ENCODE data around the gene MPZL1. TPM values are rescaled to one million over a fixed set of nuclear protein-coding genes. Genes with fewer than 3 reads are reported as not detected.
"Not testable (repeated sequence)": the region's sequence is repeated elsewhere in the genome, so short reads cannot be mapped to it uniquely, and the experiment has no call there.

Gene MPZL1
- total and polyA plus RNA-seq, 12 donors = 12.8 to 52.5 (median 24.6) TPM

DNA sequence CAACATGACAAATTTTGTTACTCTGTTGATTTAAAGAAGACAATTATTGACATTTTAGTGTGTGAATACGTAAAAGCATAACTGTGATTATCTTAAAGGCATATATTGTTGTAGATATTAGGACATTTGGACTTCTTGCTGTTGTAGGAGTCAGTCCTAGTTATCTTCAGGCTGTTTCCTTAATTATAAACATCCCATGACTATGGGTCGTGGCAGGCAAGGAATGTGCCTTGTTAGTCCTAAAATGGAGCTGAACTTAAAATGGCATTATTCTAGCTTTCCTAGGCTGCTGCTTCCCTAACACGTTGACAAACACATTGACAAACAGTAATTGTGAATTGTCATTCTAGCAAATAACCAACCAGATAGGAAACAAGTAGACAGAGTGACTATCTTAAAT, 4.4 kb upstream of the MPZL1 start:
- no peak overlapping the region for H3K4me3 ChIP-seq
- H3K4me1 ChIP-seq = peaks cover 0 to 41% (median 15%) of the 10 kb centered on the region in 9 donors
- TF ChIP-seq, protein P1, sequence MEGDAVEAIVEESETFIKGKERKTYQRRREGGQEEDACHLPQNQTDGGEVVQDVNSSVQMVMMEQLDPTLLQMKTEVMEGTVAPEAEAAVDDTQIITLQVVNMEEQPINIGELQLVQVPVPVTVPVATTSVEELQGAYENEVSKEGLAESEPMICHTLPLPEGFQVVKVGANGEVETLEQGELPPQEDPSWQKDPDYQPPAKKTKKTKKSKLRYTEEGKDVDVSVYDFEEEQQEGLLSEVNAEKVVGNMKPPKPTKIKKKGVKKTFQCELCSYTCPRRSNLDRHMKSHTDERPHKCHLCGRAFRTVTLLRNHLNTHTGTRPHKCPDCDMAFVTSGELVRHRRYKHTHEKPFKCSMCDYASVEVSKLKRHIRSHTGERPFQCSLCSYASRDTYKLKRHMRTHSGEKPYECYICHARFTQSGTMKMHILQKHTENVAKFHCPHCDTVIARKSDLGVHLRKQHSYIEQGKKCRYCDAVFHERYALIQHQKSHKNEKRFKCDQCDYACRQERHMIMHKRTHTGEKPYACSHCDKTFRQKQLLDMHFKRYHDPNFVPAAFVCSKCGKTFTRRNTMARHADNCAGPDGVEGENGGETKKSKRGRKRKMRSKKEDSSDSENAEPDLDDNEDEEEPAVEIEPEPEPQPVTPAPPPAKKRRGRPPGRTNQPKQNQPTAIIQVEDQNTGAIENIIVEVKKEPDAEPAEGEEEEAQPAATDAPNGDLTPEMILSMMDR (IDR thresholded peaks at IDR 0.05) = no peak
- ATAC-seq (no peak), DNase-seq (no peak)
- H3K27ac ChIP-seq = no peak overlapping the region
- intact Hi-C loops (cut with DNase I) = loop anchor here in 5 of 10 donors (5.0 to 10.0 kb wide), 5 partner anchors 85 to 367 kb away; partner anchors contain the start of genes DCAF6 (in 3 of the 5) and MPC2 (in 3 of the 5)
- 77 to 85% methylated on average over 3 of the region's 3 CpGs for WGBS, 2 donors
- H3K9me3 ChIP-seq = no peaks in the 10 kb centered on the region
- H3K27me3 ChIP-seq = no peaks in the 10 kb centered on the region
- no peaks in the 10 kb centered on the region for H3K36me3 ChIP-seq

DNA sequence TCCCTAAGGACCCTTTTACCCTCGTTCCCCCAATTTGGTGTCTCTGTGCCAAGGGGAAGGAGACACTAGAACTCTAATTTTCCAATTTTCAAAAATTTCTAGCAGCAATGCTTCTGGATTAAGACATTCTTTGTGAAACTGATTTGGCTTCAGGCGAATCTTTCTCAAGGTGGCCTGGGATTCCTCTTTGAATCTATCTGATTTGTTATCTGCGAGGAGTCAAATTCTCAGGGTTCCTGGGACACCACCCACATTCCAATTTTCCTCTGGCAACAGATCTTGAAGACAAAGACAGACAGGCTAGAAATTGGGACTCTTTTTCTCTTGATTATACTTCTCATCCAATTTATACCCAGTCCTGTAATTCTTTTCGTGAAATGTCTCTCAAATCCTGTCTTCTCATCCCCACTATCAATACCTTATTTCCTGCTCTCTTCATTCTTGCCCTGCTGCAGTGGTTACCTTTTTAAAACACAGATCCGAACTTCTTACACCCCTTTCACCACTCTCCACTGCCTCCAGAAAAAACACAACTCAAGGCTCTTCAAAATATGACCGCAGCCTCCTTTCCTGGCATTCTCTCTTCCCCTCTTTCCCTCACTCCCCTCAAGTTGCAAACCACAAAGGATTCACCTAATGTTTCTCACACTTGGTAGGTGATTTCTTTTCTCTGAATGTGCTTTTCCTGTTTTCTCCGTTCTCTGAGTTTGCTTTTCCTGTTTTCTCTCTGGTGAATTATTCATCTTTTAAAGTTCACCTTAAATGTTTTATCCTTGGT, 2.7 kb upstream of the MPZL1 start:
- no peak for ATAC-seq
- TF ChIP-seq, protein P1 (IDR thresholded peaks at IDR 0.05) = no peak

DNA sequence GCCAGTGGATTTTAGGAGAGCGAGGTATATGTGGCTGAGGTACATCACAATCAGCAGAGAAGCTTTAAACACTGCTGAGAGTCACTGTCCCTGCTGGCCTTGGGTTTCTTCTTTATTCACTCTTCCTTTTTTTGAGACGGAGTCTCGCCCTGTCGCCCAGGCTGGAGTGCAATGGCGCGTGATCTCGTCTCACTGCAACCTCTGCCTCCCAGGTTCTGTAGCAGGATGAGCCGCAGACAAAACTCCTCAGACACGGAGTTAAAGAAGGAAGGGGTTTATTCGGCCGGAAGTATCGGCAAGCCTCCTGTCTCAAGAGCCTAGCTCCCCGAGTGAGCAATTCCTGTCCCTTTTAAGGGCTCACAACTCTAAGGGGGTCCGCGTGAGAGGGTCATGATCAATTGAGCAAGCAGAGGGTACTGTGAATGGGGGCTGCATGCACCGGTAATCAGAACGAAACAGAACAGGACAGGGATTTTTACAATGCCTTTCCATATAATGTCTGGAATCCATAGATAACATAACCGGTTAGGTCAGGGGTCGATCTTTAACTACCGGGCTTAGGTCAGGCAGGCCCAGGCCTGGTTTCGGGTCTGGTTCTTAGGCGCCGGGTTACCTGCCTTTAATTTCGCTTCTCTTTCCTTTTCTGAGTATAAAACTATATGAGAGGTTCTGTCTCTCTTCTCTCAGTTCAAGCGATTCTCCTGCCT, 1.9 kb upstream of the MPZL1 start:
- H3K4me1 ChIP-seq = peaks cover 4 to 44% (median 30%) of the 10 kb centered on the region in 9 donors
- H3K27me3 ChIP-seq, H3K36me3 ChIP-seq, ATAC-seq, DNase-seq, H3K9me3 ChIP-seq, H3K27ac ChIP-seq, H3K4me3 ChIP-seq: not testable (repeated sequence)
- 91 to 92% methylated on average over 25 of the region's 25 CpGs for WGBS, 2 donors
- intact Hi-C loops (cut with DNase I) = loop anchor here (2.0 to 10.0 kb wide), 8 partner anchors 82 to 365 kb away; partner anchors contain the start of genes DCAF6 (in 6 of the 10) and MPC2 (in 6 of the 10)

More for the DNA sequence above, 2.7 kb upstream of the MPZL1 start:
- Histone ChIP-seq H3K27me3 (no peaks in the 10 kb centered on the region), H3K4me3 (no peak overlapping the region), H3K9me3 (no peaks in the 10 kb centered on the region), H3K27ac (no peak overlapping the region), H3K4me1 (peaks cover 4 to 47% (median 26%) of the 10 kb centered on the region in 9 donors), H3K36me3 (no peaks in the 10 kb centered on the region)
- intact Hi-C loops (cut with DNase I) = loop anchor here in 5 of 10 donors (2.0 to 10.0 kb wide), 6 partner anchors 83 to 366 kb away; partner anchors contain the start of genes DCAF6 (in 3 of the 5) and MPC2 (in 3 of the 5)
- 89 to 90% methylated on average over 7 of the region's 7 CpGs for WGBS, 2 donors
- DNase-seq = no peak

DNA sequence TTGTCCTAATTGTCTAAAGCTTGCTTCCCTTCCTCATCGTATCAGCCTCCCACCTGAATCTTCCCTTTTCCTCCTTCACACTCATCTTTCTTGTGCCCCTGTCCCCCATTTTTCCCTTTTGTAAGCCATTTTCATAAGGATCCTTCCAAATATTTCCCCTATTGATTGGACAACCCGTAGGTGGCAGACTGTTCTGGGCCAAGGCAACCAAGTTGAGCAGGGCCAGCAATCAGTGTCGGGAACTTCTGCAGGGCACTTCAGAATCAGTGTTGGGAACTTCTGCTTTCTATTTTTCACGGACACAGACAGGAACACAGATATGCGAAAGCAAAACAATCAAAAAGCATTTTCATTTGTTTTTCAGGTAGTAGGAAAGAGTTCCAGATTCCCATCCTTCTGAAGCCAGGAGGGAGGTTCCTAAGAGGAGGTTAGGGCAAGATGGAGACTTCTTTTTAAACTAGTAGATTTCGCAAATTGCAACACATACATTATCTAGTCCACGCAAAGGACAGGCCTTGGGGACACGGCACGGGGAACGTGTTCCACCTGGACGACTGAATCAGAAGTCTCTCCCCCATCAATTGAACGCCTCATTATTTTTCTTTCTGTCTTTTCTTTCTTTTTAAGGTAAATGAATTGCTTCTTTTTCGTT, 691 bp upstream of the MPZL1 start:
- Histone ChIP-seq H3K4me3 (peak overlapping the region; percentile 65 to 99 (median 94)), H3K4me1 (peaks cover 4 to 45% (median 33%) of the 10 kb centered on the region in 9 donors), H3K27me3 (no peaks in the 10 kb centered on the region), H3K9me3 (no peaks in the 10 kb centered on the region), H3K36me3 (no peaks in the 10 kb centered on the region), H3K27ac (peak overlapping the region; percentile 51 to 94 (median 88))
- DNase-seq = peak in 1 of 2 donors; percentile 37
- intact Hi-C loops (cut with DNase I) = loop anchor here in 9 of 10 donors (2.0 to 10.0 kb wide), 7 partner anchors 81 to 364 kb away; partner anchors contain the start of genes DCAF6 (in 3 of the 9) and MPC2 (in 3 of the 9)
- peak in 6 of 8 donors; percentile 36 to 62 (median 56) for ATAC-seq
- TF ChIP-seq, protein P1 (IDR thresholded peaks at IDR 0.05) = peak in 7 of 9 donors; percentile 35 to 63 (median 44)
- WGBS, 2 donors = 13 to 14% methylated on average over 13 of the region's 13 CpGs
